OCI-M2 (cell line): ENCODE measurements around the gene SLC22A23.

Source experiments
- DNase-seq: peaks from one replicate; lab custom pipeline; 2025; ENCODE audit not compliant: unreplicated experiment; lab: John Stamatoyannopoulos, UW

SLC22A23 gene

DNA sequence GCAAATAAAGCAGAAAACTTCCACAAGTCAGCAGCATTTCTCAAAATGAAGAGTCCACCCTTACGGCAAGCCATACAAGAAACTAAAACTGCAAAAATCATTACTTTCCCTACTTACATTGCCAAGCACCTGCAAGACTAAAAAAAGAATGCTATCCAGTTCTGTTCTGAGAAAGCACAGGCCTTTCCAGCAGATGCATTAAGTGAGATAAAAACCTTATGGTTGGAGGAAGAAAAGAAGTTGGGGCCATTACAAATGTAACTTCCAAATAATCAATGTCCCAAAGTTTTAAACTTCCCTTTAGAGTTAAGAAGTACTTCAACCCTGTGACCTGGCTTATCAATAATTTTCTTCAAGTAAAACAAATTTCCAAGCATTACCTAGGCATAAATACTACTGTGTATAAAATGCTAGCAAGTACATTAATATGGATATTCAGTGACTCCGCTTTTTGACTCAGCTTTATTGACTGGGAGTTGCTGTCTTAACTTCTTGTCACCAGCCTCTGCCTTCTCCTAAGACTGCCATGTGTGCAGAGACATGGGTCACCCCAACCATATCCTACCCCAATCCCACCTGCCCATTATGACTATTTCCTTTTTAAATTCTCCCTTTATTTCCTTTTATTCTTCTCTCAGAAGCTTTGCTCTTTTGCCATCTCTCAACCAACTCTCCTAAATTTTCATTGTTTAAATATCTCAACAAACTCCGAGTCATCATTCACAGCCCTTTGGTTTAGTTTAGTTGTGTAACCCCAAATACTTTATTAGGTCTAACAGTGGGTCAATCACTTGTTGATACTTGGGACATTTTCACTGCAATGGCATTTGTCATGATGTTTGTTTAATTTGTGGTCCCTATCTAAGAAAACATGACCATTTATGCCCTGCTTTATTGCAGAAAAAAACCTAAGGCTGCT, 49.7 kb downstream of the SLC22A23 start:
- no peak for DNase-seq

DNA sequence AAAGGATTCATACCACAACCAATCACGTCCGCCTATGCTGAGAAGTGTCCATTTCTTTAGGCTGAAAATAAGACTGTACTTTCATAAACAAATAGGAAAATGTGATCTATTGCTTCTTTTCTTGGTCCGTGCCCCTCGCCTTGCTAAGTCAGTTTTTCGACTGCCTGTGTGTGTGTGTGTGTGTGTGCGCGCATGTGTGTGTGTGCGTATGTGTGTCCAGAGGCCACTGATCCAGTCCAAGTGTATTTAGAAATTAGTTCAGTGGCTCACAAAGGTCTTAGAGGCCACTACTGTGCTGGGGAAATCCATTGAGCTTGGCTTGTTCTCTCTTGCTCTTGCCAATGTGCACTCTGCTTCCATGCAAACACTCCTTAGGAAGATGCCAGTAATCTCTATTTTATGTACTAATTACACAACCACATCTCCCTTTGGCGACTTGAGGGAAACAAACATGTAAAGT, 50.5 kb downstream of the SLC22A23 start:
- no peak for DNase-seq

DNA sequence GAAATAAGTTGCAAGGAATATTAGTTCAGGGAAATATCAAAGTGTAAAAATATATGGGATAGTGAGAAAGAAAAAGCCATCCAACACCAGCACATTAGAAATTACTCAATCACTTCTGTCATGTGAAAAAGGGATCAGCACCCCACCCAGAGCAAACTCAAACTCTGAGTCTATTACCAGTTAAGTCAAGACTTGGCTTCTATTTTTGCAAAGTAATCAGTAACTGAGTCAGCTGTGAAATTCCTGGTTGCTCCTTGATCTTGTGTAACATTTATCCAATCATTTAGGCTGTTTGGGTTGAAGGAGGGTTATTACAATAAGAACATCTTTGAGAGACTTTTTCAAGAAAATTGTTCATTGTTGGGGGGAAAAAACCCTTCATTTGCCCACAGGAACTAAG, 51.2 kb downstream of the SLC22A23 start:
- no peak for DNase-seq

DNA sequence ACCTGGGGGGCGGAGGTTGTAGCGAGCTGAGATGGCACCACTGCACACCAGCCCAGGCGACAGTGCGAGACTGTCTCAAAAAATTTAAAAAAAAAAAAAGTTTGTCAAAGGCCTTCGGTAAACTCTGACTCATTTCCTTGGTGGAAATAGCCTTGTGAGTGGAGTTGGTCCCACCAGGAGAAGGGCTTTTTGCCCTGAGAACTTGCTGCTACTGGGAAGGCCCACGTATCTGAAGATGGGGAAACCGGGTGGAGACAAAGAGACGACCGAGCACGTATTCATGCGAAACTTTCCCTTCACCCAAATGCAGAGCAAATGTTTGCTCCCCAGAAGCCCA, 51.7 kb downstream of the SLC22A23 start:
- DNase-seq, result no peak

DNA sequence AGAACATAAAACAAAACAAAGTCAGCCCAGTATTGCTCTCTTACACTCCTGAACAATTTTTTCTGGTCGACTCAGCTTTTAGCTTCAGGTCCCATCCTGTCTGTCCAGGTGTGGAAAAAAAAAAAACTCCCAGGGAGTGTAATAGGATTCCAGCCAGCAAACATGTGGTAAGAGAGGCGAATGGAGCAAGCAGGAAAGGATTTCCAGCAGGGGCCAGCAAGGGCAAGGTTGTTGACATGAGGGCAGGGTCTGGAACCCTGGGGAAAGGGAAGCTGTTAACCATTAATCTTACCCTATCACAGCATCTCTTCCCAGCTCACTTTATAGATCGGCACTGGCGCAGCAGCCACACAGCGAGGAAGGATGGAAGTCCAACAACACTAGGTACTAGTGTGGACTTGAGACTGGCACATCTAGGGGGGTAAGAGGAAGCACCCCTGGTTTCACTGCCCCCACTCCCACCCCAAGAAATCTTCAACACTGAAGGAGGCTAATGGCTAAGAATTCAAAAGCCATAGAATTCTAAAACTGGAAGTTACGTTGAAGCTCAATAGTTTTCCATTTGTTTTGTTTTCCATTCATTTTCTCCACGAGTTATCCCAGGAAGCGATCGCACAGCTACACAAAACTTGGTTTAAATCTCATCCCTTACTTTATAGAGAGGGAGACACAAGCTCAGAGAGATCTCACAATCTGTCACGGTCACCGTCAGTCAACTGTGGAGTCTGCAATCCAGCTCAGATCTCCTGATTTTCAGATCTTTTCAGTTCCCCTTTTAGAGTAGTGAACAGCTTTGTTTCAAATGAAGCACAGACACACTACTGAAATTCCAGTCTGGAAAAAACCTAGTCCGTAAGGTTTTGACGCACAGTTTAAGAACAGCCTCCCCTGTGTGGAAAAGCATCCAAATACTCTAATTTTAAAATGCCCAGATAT, 53.3 kb downstream of the SLC22A23 start:
- no peak for DNase-seq

DNA sequence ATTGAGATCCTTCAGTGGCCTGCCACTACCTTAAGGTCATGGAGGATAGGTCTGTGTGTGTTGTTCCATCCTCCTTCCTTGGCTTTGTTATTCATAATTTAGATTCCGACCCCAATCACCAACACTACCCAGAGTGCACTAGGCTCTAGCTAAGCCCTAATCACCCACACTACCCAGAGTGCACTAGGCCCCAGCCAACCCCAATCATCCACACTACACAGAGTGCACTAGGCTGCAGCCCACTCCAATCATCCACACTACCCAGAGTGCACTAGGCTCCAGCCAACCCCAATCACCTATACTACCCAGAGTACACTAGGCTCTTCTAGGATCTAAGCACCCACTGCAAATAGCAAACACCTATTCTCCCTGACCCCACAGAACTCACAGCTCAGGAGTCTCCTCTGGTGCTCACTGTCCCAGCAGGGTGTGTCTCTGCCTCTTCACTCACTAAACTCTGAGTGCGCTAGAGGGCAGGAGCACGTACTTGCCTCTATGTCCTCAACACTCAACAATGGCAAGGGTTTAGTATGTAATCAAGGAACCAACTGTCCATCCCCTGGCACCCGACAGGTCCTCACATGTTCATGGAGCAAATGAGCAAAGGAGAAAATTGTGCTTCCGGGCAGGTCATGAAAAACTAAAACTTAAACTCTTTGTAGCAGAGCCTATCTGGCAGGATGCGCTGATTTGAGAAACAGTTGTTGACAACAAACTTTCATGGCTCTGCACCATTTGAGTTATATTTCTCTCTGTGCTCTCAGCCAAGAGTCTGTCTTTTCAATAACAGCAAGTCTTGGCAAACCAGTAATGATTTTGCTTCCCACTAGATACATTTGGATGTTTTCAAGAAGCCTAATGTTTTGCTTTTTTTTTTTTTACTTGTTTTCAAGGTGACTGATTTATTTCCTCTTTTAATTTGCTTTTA, 54.3 kb downstream of the SLC22A23 start:
- DNase-seq, result no peak

DNA sequence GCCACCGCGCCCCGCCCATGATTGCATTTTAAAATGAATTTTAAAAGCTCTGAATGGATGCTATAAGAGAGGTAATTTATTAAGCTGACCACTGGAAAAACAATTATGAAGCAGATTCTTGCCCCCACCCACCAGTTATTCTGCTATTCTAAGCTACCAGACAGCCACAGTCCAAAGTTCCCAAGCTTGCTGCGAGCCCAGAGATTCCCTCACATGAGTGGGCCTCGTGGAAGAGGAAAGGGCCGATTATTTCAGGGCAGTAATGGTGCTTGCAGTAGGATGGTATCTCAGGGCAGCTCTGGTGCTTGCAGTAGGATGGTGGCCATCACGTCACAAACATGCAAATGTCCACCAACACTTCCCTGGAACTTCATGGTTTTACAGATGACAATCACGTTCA, 56.7 kb downstream of the SLC22A23 start:
- no peak for DNase-seq

DNA sequence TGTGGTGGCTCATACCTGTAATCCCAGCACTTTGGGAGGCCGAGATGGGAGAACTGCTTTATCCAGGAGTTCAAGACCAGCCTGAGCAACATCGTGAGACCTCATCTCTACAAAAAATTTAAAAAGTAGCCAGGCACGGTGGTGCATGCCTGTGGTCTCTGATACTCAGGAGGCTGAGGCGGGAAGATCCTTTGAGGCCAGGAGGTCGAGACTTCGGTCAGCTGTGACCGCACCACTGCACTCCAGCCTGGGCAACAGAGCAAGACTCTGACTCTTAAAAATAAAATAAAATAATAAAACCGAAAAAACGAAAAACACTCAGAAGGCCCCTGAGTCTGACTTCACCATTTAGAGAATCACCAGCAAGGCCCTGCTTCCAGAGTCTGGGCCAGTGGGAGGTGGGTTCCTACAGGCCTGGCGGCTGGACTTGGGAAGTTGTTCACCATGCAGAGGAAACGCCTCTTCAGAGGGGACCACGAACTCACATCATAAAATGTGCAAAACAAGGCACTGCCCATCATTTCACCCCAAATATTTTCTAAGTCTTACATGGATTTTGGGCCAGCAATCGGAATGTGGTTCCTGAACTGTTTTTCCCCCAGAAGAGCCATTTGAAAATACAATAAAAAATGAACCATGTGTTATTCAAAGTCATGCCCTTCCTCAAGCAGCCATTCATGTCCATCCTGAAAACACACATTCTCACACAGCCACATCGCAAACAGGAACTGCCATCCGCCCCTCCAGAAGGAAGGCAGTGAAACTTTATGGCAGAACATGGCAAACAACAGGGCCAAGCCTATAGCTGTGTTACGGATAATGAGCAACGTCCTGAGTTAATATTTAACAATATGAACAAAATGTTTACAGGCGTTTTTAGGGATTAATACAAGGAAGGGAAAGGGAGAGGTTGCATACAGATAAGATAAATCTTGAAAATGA, 57.8 kb downstream of the SLC22A23 start:
- DNase-seq, result no peak

DNA sequence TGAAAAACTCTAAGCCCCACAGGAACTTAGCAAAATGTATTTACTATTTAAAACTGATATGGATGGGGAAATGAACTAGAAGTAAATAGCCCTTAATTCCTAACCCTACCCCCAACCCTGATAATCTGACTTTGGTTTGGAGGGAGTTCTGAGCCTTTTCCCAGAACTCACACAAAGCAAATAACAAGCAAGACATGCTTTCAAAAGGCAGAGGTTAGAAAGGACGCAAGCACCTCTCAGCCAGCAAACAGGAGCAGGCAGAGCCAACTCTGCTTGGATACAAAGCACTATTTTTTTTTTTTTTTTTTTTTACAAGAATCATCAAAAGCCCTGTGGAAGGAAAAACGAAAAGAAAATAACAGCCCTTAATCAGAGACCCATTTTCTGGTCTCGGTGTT, 58.7 kb downstream of the SLC22A23 start:
- no peak for DNase-seq

DNA sequence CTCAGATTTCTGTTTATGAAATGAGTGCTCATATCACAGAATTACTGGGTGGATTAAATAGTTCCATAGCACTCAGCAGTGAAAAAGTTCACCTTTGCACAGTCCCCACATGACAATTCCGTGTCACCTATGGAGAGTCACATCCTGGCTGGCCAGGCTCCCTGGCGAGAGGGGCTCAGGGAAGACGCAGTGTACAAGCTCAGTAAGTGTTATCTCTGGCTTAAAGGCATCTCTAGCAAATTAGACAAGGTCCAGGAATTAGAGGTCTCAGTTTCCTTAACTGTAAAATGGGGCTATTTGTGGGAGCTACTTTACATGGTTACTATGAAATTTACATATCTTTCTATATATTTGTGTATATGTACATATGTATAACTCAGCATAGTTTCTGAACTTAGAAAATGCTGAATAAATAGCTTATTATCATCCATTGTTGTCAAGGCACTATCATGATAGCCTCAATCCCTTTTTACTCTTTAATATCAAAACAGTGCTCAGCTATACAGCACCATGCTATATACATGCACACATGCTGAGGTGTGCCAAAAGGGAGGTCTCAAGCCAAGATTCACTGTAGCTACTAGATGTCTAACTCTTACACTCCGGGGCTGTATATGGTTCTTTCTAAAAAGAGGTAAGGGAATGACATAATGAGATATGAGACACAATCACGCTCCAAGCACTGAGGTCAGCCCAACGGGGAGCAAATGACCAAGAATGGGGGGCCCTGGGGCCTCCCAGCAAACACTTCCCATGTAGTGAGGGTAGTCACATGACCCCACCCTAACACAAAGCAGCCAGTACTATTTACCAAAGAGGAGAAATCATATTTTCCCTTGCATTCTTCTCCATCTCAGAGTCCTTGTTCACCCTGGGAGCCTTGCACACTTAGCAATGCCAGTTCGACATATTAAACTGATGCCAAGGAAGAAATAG, 59.4 kb downstream of the SLC22A23 start:
- DNase-seq, result no peak

DNA sequence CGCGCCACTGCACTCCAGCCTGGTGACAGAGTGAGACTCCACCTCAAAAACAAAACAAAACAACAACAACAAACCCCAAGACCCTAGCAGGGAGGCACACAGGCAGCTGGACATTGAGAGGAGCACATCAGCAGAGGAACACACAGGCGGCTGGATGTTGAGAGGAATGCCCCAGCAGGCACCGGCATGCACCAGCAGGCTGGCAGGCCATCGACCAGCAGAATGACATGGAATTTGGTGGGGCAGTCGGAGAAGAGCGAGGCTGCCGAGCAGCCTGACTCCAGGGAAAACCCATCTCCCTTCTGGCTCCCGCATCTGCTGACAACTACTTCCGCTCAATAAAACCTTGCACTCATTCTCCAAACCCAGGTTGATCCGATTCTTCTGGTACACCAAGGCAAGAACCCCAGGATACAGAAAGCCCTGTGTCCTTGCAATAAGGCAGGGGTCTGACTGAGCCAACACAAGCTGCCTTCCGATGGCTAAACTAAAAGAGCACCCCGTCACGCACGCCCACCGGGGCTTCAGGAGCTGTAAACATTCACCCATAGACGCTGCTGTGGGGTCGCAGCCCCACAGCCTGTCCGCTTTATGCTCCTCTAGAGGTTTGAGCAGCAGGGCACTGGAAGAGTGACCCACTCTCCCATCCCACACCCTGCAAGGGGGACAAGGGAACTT, 60.2 kb downstream of the SLC22A23 start:
- no peak for DNase-seq

DNA sequence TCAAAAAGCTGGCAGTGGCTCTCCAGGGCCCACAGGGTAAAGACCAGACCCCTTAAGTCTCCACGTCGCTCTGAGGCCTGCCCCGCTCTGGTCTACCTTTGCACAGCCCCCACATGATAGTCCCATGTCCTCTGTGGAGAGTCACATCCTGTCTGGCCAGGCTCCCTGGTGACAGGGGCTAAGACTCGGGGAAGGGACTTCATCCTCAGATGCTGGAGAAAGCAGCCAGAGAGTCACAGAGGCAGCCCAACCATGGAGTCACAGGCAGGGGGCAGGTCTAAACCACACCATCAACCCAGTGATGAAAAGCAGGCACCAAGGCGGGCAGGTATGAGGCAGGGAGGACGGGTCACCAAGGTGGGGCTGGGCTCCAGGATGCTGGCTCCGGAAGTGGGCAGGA, 62.2 kb downstream of the SLC22A23 start:
- DNase-seq, result no peak

DNA sequence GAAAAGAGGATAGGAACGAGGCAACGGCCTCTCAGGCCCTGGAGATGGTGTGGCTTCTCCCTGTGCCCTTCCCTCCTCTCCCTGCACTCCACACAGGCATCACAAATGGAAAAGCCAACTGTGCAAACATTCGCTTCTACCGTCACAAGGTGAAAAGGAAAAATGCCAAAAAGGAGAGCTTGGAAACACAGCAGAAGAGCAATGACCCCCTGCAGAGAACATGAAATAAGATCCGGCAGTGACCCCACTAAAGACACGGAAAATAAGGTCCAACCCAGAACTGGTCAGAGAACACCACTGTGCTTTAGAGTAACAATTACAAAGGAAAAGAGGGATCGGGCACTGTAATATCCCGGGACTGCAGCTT, 63.0 kb downstream of the SLC22A23 start:
- no peak for DNase-seq

DNA sequence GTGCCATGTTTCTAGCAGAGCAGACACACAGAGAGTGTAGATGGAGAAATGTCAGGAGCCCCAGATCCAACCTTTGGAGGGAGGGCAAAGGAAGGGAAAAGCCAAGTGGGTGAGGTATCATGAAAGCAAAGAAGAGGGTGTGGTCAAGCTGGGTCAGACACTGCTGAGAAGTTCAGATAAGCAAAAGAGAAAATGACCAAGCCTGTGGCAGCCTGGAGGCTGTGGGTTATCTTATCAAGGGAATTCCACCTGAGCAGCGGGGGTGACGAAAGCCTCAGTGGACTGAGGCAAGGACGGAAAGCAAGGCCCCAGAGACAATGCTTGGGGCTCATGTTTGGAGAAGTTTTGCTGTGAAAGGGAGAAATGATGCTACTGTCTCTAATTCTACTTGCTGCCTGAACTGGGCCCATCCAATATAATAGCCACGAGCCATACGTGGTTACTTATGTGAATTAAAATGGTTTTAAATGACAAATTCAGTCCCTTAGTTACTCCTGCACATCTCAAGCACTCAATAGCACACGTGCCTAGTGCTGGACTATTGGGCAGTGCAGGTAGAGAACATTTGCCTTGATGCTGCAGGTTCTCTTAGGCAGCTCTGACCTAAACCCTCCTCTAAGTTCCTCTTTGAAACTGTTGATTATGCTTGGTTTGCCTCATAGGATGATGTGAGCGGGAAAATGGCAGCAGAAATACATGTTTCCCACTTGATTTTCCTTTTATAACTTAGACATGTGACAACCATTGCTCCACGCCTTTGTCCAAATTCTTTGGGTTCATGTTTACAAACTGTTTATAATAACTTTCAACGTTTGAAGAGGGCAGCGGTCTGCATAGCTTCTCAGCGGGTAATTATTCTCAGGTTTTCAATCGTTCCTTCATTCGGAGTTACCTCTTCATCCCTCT, 63.7 kb downstream of the SLC22A23 start:
- peak; percentile 78 for DNase-seq

DNA sequence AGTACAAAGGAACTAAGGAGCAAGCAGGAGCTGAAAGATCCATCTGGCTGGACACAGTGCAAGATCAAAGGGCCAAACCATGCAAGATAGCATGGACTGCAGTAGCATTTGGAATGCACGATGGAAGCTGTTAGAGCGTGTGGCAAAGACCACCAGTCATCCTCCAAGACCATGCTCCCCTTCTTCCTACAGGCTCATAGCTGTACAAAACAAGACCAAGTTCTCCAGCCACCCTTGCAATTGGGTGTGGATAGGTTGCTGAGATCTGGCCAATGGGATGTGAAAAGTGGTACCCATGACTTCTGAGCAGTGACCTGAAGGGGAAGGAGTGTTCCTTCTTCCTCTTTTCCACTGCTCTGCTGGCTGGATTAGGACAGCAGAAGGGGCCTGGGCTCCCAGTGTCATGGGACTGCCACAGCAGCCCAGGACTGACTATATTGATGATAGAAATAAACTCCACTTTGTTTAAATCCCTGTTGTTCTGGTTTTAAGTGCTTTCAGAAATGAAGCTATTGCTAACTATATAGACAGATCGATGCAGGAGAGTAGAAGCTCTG, 64.9 kb downstream of the SLC22A23 start:
- no peak for DNase-seq

DNA sequence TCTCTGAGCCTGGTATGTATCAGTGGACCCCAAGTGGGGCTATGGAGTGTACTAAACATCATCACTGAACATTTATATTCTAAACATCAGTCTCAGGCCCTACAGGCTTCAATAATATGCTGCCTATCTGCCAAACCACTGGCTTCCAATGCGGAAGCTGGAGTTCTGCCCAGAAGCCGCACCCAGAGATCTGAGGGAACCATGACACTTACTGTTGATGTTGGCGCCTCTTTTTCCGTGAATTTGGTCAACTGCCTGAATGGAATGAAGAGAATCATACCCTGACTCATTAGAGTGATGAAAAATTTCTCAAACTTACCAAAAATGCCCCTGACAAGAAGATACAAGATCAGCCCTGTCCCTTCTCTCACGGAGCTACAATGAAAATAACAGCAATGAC, 66.2 kb downstream of the SLC22A23 start:
- DNase-seq, result no peak
